ENCODE measurements around the gene SURF2. TPM values are rescaled to one million over a fixed set of nuclear protein-coding genes. Genes with fewer than 3 reads are reported as not detected.
"Not testable (repeated sequence)": the region's sequence is repeated elsewhere in the genome, so short reads cannot be mapped to it uniquely, and the experiment has no call there.

Gene SURF2
- total and polyA plus RNA-seq, 2 experiments from 2014 or later, result 38.2 to 38.3 TPM

DNA sequence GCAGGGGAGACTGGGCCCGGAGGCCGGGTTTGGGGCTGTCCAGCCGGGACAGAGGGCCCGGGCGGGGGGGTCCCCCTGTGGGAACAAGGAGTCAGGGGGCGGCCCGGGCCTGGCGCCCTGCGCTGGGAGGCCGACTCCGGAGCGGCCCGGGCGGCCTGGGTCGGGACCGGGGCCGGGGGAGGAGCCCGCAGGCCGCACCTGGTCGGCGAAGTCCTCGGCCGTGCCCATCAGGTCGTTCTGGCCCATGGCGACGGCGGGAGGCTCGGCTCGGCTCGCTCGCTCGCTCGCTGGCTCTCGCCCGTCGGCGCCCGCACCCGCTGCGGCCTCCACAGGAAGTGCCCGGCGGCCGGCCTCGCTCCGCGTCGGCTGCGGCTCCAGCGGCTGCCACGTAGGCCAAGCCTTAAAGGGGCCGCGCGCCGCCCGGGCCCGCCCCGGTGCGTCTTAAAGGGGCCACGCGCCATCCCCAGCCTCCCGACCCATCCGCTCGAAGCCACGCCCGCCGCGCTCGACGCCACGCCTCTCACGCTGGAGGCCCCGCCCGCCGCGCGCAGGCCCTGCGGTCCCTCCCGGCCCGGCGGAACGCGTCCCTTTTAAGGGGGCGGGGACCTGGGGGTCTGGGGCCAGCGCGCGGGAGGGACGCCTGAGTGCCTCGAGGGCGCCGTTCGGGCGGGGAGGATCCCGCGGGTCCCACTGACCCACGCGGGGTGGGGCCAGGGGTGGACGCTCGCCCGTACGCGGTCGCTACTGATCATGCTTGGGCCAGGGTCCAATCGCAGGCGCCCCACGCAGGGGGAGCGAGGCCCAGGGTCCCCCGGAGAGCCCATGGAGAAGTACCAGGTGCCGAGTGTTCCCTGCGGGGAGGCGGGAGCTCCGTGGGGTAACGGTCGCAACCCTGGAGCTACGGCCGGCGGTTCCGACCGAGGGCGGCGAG, 19.6 kb downstream of the SURF2 start, which contains the start of the genes STKLD1 and SURF4:
Gene STKLD1, plus strand, starts transcription at position 643 of the 931 bp plus-strand sequence. Its CDS starts 108 bp downstream, at position 751.
Gene SURF4, minus strand, starts transcription at position 337 of the 931 bp plus-strand sequence. Its CDS starts 91 bp downstream, at position 246.
- Histone ChIP-seq H3K27ac (peak within 1 kb of the TSS; percentile 99), H3K4me3 (peak within 1 kb of the TSS; percentile 98), H3K9me3 (ENCODE audit: low read depth) (no peaks in the 10 kb centered on the region), H3K27me3 (no peaks in the 10 kb centered on the region), H3K4me1 (ENCODE audit: low read depth) (no peaks in the 10 kb centered on the region), H3K36me3 (peaks cover 9% of the 10 kb centered on the region)
- peak; percentile 99 for DNase-seq (ENCODE audit: low read depth in 1 of 2, low spot score in 1 of 2)
- TF ChIP-seq, protein P1, sequence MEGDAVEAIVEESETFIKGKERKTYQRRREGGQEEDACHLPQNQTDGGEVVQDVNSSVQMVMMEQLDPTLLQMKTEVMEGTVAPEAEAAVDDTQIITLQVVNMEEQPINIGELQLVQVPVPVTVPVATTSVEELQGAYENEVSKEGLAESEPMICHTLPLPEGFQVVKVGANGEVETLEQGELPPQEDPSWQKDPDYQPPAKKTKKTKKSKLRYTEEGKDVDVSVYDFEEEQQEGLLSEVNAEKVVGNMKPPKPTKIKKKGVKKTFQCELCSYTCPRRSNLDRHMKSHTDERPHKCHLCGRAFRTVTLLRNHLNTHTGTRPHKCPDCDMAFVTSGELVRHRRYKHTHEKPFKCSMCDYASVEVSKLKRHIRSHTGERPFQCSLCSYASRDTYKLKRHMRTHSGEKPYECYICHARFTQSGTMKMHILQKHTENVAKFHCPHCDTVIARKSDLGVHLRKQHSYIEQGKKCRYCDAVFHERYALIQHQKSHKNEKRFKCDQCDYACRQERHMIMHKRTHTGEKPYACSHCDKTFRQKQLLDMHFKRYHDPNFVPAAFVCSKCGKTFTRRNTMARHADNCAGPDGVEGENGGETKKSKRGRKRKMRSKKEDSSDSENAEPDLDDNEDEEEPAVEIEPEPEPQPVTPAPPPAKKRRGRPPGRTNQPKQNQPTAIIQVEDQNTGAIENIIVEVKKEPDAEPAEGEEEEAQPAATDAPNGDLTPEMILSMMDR (IDR thresholded peaks at IDR 0.05; ENCODE audit: low read depth, low read length), result no peak

DNA sequence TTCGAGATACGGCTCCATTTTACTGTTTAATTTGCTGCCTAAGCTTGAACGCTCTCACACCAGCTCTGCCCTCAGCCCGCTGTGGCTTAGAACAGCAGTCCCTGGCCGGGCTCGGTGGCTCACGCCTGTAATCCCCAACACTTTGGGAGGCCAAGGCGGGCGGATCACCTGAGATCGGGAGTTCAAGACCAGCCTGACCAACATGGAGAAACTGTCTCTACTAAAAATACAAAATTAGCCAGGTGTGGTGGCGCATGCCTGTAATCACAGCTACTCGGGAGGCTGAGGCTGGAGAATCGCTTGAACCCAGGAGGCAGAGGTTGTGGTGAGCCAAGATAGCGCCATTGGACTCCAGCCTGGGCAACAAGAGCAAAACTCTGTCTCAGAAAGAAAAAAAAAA, 20.9 kb downstream of the SURF2 start:
- H3K27ac ChIP-seq; H3K36me3 ChIP-seq; H3K27me3 ChIP-seq; H3K4me3 ChIP-seq; DNase-seq (ENCODE audit: low read depth in 1 of 2, low spot score in 1 of 2); H3K4me1 ChIP-seq (ENCODE audit: low read depth); H3K9me3 ChIP-seq (ENCODE audit: low read depth): not testable (repeated sequence)

GRCh38 chr9:133377721-133378216, 21.4 kb downstream of the SURF2 start:
- peaks cover 4% of the 10 kb centered on the region for H3K36me3 ChIP-seq
- H3K27me3 ChIP-seq, result no peaks in the 10 kb centered on the region
- H3K9me3 ChIP-seq (ENCODE audit: low read depth), result no peaks in the 10 kb centered on the region
- no peak overlapping the region for H3K27ac ChIP-seq
- no peaks in the 10 kb centered on the region for H3K4me1 ChIP-seq (ENCODE audit: low read depth)
- TF ChIP-seq, protein P1 (IDR thresholded peaks at IDR 0.05; ENCODE audit: low read depth, low read length), result no peak
- DNase-seq (ENCODE audit: low read depth in 1 of 2, low spot score in 1 of 2), result peak in 1 of 2 donors; percentile 36
- H3K4me3 ChIP-seq, result no peak overlapping the region

GRCh38 chr9:133378408-133378962, 22.1 kb downstream of the SURF2 start:
- no peak overlapping the region for H3K27ac ChIP-seq
- H3K4me1 ChIP-seq (ENCODE audit: low read depth), result no peaks in the 10 kb centered on the region
- TF ChIP-seq, protein P1 (IDR thresholded peaks at IDR 0.05; ENCODE audit: low read depth, low read length), result no peak

GRCh38 chr9:133379153-133380086, 23.1 kb downstream of the SURF2 start:
- Histone ChIP-seq H3K9me3 (ENCODE audit: low read depth) (no peaks in the 10 kb centered on the region), H3K36me3 (no peaks in the 10 kb centered on the region), H3K27ac (no peak overlapping the region), H3K4me1 (ENCODE audit: low read depth) (no peaks in the 10 kb centered on the region), H3K4me3 (no peak overlapping the region), H3K27me3 (no peaks in the 10 kb centered on the region)
- no peak for DNase-seq (ENCODE audit: low read depth in 1 of 2, low spot score in 1 of 2)
- TF ChIP-seq, protein P1 (IDR thresholded peaks at IDR 0.05; ENCODE audit: low read depth, low read length), result no peak

More at GRCh38 chr9:133378408-133378962, 22.1 kb downstream of the SURF2 start:
- Histone ChIP-seq H3K27me3 (no peaks in the 10 kb centered on the region), H3K36me3 (no peaks in the 10 kb centered on the region), H3K4me3 (no peak overlapping the region), H3K9me3 (ENCODE audit: low read depth) (no peaks in the 10 kb centered on the region)
- DNase-seq (ENCODE audit: low read depth in 1 of 2, low spot score in 1 of 2), result no peak
